Neuronal stem cell (in vitro differentiated cells): ENCODE data around the gene LRRC10.

ENCODE experiments used
- DNase-seq: peaks from one replicate; pipeline ENCODE4 v3.0.0-alpha.2; 2013; ENCODE audit warnings: low spot score
- H2AFZ ChIP-seq: one replicate; pipeline ENCODE4 v1.6.1; 2013; ENCODE audit warnings: mild to moderate bottlenecking, low read length, inconsistent platforms
- H2AK5ac ChIP-seq: 2 replicates; pipeline ENCODE4 v1.6.1; 2013; ENCODE audit warnings: low read depth, mild to moderate bottlenecking, inconsistent platforms, low read length, moderate library complexity, mixed read lengths
- H2BK120ac ChIP-seq: 2 replicates; pipeline ENCODE4 v1.6.1; 2013; ENCODE audit warnings: low read depth, mild to moderate bottlenecking, inconsistent platforms, low read length, moderate library complexity, mixed read lengths
- H2BK12ac ChIP-seq: one replicate; pipeline ENCODE4 v1.6.1; 2013; ENCODE audit warnings: low read length, inconsistent platforms
- H2BK15ac ChIP-seq: 2 replicates; pipeline ENCODE4 v1.6.1; 2013; ENCODE audit warnings: mild to moderate bottlenecking, low read length, inconsistent platforms, mixed read lengths
- H2BK5ac ChIP-seq: one replicate; pipeline ENCODE4 v1.6.1; 2013; ENCODE audit warnings: inconsistent platforms, mild to moderate bottlenecking, low read length, moderate library complexity
- H3K14ac ChIP-seq: one replicate; pipeline ENCODE4 v1.6.1; 2013; ENCODE audit warnings: low read length, inconsistent platforms
- H3K18ac ChIP-seq: 2 replicates; pipeline ENCODE4 v1.6.1; 2013; ENCODE audit warnings: low read length, inconsistent platforms
- H3K23ac ChIP-seq: 2 replicates; pipeline ENCODE4 v1.6.1; 2013; ENCODE audit warnings: low read depth, mild to moderate bottlenecking, mixed read lengths, low read length, inconsistent platforms; ENCODE audit not compliant: poor library complexity
- H3K27ac ChIP-seq: replicated peaks from 3 replicates; pipeline ENCODE4 v1.5.1; 2013; ENCODE audit warnings: low read length, inconsistent platforms
- H3K27me3 ChIP-seq, 3 experiments: 2 replicates each; pipeline ENCODE4 v1.6.1; 2013; ENCODE audit warnings: low read length in 3 of 3, mild to moderate bottlenecking in 2 of 3, inconsistent platforms in 1 of 3, low read depth in 1 of 3, mixed read lengths in 1 of 3, moderate library complexity in 1 of 3; ENCODE audit not compliant: control insufficient read depth in 3 of 3, insufficient read depth in 3 of 3
- H3K36me3 ChIP-seq, 2 donors: replicated peaks in 1 of 2; 2 replicates each; pipeline ENCODE4 v1.6.1; 2013; ENCODE audit warnings: low read length in 2 of 2; ENCODE audit not compliant: control insufficient read depth in 2 of 2, insufficient read depth in 2 of 2
- H3K4ac ChIP-seq: 2 replicates; pipeline ENCODE4 v1.6.1; 2013; ENCODE audit warnings: inconsistent platforms, mild to moderate bottlenecking, low read length, moderate library complexity
- H3K4me1 ChIP-seq, 2 donors: 1 replicate in 1 of 2; 2 replicates in 1 of 2; pipeline ENCODE4 v1.6.1; 2013; ENCODE audit warnings: low read length in 2 of 2, low read depth in 1 of 2; ENCODE audit not compliant: control insufficient read depth in 2 of 2, insufficient read depth in 1 of 2
- H3K4me2 ChIP-seq: one replicate; pipeline ENCODE4 v1.6.1; 2013; ENCODE audit warnings: mild to moderate bottlenecking, low read length, inconsistent platforms; ENCODE audit not compliant: insufficient read depth, poor library complexity, severe bottlenecking
- H3K4me3 ChIP-seq, 2 donors: 2 replicates each; pipeline ENCODE4 v1.5.1; 2013; ENCODE audit warnings: low read length in 2 of 2, mild to moderate bottlenecking in 2 of 2, inconsistent platforms in 1 of 2, moderate library complexity in 1 of 2
- H3K79me1 ChIP-seq: one replicate; pipeline ENCODE4 v1.6.1; 2013; ENCODE audit warnings: low read depth, mild to moderate bottlenecking, inconsistent platforms, low read length, moderate library complexity
- H3K9ac ChIP-seq: one replicate; pipeline ENCODE4 v1.6.1; 2013; ENCODE audit warnings: mild to moderate bottlenecking, low read depth, low read length, inconsistent platforms; ENCODE audit not compliant: poor library complexity
- H3K9me3 ChIP-seq, 2 donors: replicated peaks in 1 of 2; 2 replicates each; pipeline versions ENCODE3 to v1.6.1; 2013; ENCODE audit warnings: low read length in 2 of 2, mild to moderate bottlenecking in 2 of 2, inconsistent platforms in 1 of 2, low read depth in 1 of 2, mixed read lengths in 1 of 2, moderate library complexity in 1 of 2; ENCODE audit not compliant: control insufficient read depth in 2 of 2, insufficient read depth in 1 of 2
- H4K8ac ChIP-seq: one replicate; pipeline ENCODE4 v1.6.1; 2013; ENCODE audit warnings: low read depth, mild to moderate bottlenecking, inconsistent platforms, low read length, moderate library complexity
- H4K91ac ChIP-seq: one replicate; pipeline ENCODE4 v1.6.1; 2013; ENCODE audit warnings: low read length, low read depth, mild to moderate bottlenecking, inconsistent platforms; ENCODE audit not compliant: poor library complexity
- WGBS, 2 donors: extraction: QIAGEN DNeasy Blood & Tissue Kit; methylation state at CpG; one replicate each; pipeline ENCODE4 v1.1.7; 2013; ENCODE audit warnings: missing lambda C conversion rate in 2 of 2, mixed read lengths in 1 of 2; ENCODE audit not compliant: insufficient read length in 2 of 2, insufficient replicate concordance in 1 of 2; ENCODE audit errors: extremely low coverage in 2 of 2; 5-methylcytosine and 5-hydroxymethylcytosine counted together

LRRC10 gene

GRCh38 chr12:69655616-69656340 is 45.1 kb upstream of the LRRC10 start:
- Histone ChIP-seq H2AFZ (no peak overlapping the region), H3K27ac (no peak overlapping the region), H3K18ac (no peak overlapping the region), H4K8ac (no peak overlapping the region), H3K4me1 (peaks cover 1 to 5% of the 10 kb centered on the region in 2 donors), H3K4me3 (no peak overlapping the region), H2BK12ac (no peak overlapping the region), H2BK120ac (no peak overlapping the region), H3K23ac (no peak overlapping the region), H3K4me2 (no peak overlapping the region), H3K14ac (no peak overlapping the region), H2AK5ac (no peak overlapping the region), H3K79me1 (no peaks in the 10 kb centered on the region), H3K4ac (no peak overlapping the region), H3K9me3 (no peaks in the 10 kb centered on the region), H4K91ac (no peak overlapping the region), H2BK15ac (no peak overlapping the region), H3K27me3 (peaks cover 0 to 3% (median 0%) of the 10 kb centered on the region in 3 experiments), H3K9ac (no peak overlapping the region), H2BK5ac (no peak overlapping the region), H3K36me3 (no peaks in the 10 kb centered on the region)
- WGBS, 2 donors = no CpG with 5 or more reads among the region's 11 CpGs
- DNase-seq = no peak

DNA sequence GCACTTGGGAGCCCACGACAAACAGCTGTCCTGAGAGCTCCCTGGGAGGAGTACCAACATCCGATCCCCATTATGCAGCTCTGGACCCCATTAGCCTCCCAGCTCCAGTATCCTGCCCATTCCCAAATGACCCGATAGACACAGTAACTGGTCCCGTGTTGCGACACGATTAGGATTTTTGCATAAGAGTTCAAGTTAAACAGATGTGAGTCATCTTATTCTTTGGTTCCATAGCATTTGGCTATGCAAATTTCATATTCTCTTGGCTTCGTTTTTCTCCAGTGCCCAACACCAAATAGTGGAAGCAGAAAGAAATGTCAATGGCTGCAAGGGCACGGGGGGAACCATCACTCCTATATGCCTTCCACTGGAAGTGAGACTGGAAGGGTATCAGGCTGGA is 43.0 kb upstream of the LRRC10 start:
- Histone ChIP-seq H3K79me1 (no peaks in the 10 kb centered on the region), H3K4me1 (peaks cover 1 to 5% of the 10 kb centered on the region in 2 donors), H4K8ac (no peak overlapping the region), H3K4me3 (no peak overlapping the region), H3K27ac (no peak overlapping the region), H2AFZ (no peak overlapping the region), H2BK15ac (no peak overlapping the region), H3K14ac (no peak overlapping the region), H2BK12ac (no peak overlapping the region), H3K36me3 (no peaks in the 10 kb centered on the region), H3K9me3 (no peaks in the 10 kb centered on the region), H3K4ac (no peak overlapping the region), H3K9ac (no peak overlapping the region), H3K27me3 (peaks cover 0 to 3% (median 0%) of the 10 kb centered on the region in 3 experiments), H4K91ac (no peak overlapping the region), H3K18ac (no peak overlapping the region), H3K4me2 (no peak overlapping the region), H3K23ac (no peak overlapping the region), H2BK5ac (no peak overlapping the region), H2AK5ac (no peak overlapping the region), H2BK120ac (no peak overlapping the region)
- no CpG with 5 or more reads among the region's 8 CpGs for WGBS, 2 donors
- no peak for DNase-seq

DNA sequence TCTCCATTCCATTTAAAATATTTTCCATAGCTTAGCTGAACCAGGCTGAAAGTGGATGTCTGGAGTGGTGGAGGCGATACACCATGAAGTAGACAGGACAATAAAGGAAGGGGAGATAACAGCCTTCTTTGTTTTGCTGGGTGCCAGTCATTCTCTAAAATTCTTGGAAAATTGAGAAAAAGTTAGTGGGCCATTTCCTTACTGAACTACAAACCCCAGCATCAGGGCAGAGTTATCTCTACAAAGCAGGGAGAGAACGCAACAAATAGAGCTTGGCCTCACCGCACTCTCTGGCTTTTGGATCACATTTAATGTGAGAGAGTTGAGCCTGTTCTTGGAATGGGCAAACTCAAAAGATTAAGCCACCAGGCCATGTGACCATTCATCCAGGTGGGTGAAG is 41.2 kb upstream of the LRRC10 start:
- H2BK12ac ChIP-seq = no peak overlapping the region
- no peak overlapping the region for H2BK120ac ChIP-seq
- H2BK5ac ChIP-seq = no peak overlapping the region
- H3K9ac ChIP-seq = no peak overlapping the region
- no peak overlapping the region for H3K4me2 ChIP-seq
- H3K9me3 ChIP-seq = no peaks in the 10 kb centered on the region
- no peak overlapping the region for H3K4me3 ChIP-seq
- H2AK5ac ChIP-seq = no peak overlapping the region
- peaks cover 0 to 1% of the 10 kb centered on the region in 2 donors for H3K4me1 ChIP-seq
- H3K23ac ChIP-seq = no peak overlapping the region
- H3K36me3 ChIP-seq = no peaks in the 10 kb centered on the region
- peaks cover 0 to 6% (median 0%) of the 10 kb centered on the region in 3 experiments for H3K27me3 ChIP-seq
- no peak overlapping the region for H2BK15ac ChIP-seq
- no peak overlapping the region for H4K91ac ChIP-seq
- DNase-seq = no peak
- H4K8ac ChIP-seq = no peak overlapping the region
- no peak overlapping the region for H3K4ac ChIP-seq
- H3K27ac ChIP-seq = no peak overlapping the region
- no peak overlapping the region for H3K18ac ChIP-seq
- no CpG with 5 or more reads among the region's 3 CpGs for WGBS, 2 donors
- no peaks in the 10 kb centered on the region for H3K79me1 ChIP-seq
- H3K14ac ChIP-seq = no peak overlapping the region
- no peak overlapping the region for H2AFZ ChIP-seq

GRCh38 chr12:69649529-69649928 is 38.8 kb upstream of the LRRC10 start:
- no peak overlapping the region for H3K14ac ChIP-seq
- H2BK15ac ChIP-seq = no peak overlapping the region
- H2BK120ac ChIP-seq = no peak overlapping the region
- H2BK12ac ChIP-seq = no peak overlapping the region
- H3K4me2 ChIP-seq = no peak overlapping the region
- no peak overlapping the region for H4K91ac ChIP-seq
- DNase-seq = no peak
- H3K4me3 ChIP-seq = no peak overlapping the region
- no peak overlapping the region for H3K9ac ChIP-seq
- no peaks in the 10 kb centered on the region for H3K36me3 ChIP-seq
- no peak overlapping the region for H2AK5ac ChIP-seq
- H2AFZ ChIP-seq = no peak overlapping the region
- no peak overlapping the region for H3K23ac ChIP-seq
- no peak overlapping the region for H3K18ac ChIP-seq
- H4K8ac ChIP-seq = no peak overlapping the region
- WGBS, 2 donors = no CpG with 5 or more reads among the region's 4 CpGs
- H3K27ac ChIP-seq = no peak overlapping the region
- peaks cover 0 to 13% (median 0%) of the 10 kb centered on the region in 3 experiments for H3K27me3 ChIP-seq
- H3K79me1 ChIP-seq = no peaks in the 10 kb centered on the region
- H2BK5ac ChIP-seq = no peak overlapping the region
- no peaks in the 10 kb centered on the region for H3K9me3 ChIP-seq
- no peaks in the 10 kb centered on the region for H3K4me1 ChIP-seq
- H3K4ac ChIP-seq = no peak overlapping the region
